Naive B cell (primary cell): Measurements from ENCODE around the gene VWA2. TPM values are rescaled to one million over a fixed set of nuclear protein-coding genes. Genes with fewer than 3 reads are reported as not detected.

Experiments
- ATAC-seq, 2 donors: fragments of 150-1000 bp; cut with Tn5 transposase; 2 replicates each; pipeline ENCODE4 v1.10.0; 2021; ENCODE audit warnings: low read depth in 2 of 2, mild to moderate bottlenecking in 2 of 2, moderate library complexity in 2 of 2
- DNase-seq: peaks from one replicate; pipeline ENCODE4 v3.0.0; 2022
- H3K27ac Mint-ChIP-seq, 6 donors: one replicate each; pipeline ENCODE4 v1.8.0; 2020 to 2022; ENCODE audit warnings: mild to moderate bottlenecking in 6 of 6, mixed read lengths in 6 of 6, moderate library complexity in 5 of 6, inconsistent platforms in 2 of 6
- H3K27me3 Mint-ChIP-seq, 3 donors: one replicate each; pipeline ENCODE4 v1.8.0; 2021 to 2022; ENCODE audit warnings: mixed read lengths in 3 of 3, mild to moderate bottlenecking in 1 of 3
- H3K36me3 Mint-ChIP-seq, 2 donors: one replicate each; pipeline ENCODE4 v1.8.0; 2020 to 2022; ENCODE audit warnings: mixed read lengths in 2 of 2, inconsistent platforms in 1 of 2, mild to moderate bottlenecking in 1 of 2
- H3K4me1 Mint-ChIP-seq, 3 donors: one replicate each; pipeline ENCODE4 v1.8.0; 2020 to 2022; ENCODE audit warnings: mixed read lengths in 3 of 3, inconsistent platforms in 1 of 3, mild to moderate bottlenecking in 1 of 3, moderate library complexity in 1 of 3
- H3K4me3 Mint-ChIP-seq, 8 donors: one replicate each; pipeline ENCODE4 v1.8.0; 2020 to 2022; ENCODE audit warnings: mild to moderate bottlenecking in 8 of 8, mixed read lengths in 8 of 8, moderate library complexity in 8 of 8, inconsistent platforms in 2 of 8
- H3K9me3 Mint-ChIP-seq, 7 donors: one replicate each; pipeline ENCODE4 v1.8.0; 2020 to 2022; ENCODE audit warnings: mixed read lengths in 7 of 7, mild to moderate bottlenecking in 5 of 7, inconsistent platforms in 2 of 7, moderate library complexity in 1 of 7
- polyA plus RNA-seq, 6 donors: library from polyadenylated mRNA; unstranded; fragments of 300-500 nt; fragmentation: Illumina TruSeq; gene quantifications; one replicate each; pipeline ENCODE4 v1.2.3, GENCODE V29; 2021; ENCODE audit warnings: low read depth in 6 of 6

The VWA2 gene
- polyA plus RNA-seq, 6 donors from 2014 or later, result not detected

DNA sequence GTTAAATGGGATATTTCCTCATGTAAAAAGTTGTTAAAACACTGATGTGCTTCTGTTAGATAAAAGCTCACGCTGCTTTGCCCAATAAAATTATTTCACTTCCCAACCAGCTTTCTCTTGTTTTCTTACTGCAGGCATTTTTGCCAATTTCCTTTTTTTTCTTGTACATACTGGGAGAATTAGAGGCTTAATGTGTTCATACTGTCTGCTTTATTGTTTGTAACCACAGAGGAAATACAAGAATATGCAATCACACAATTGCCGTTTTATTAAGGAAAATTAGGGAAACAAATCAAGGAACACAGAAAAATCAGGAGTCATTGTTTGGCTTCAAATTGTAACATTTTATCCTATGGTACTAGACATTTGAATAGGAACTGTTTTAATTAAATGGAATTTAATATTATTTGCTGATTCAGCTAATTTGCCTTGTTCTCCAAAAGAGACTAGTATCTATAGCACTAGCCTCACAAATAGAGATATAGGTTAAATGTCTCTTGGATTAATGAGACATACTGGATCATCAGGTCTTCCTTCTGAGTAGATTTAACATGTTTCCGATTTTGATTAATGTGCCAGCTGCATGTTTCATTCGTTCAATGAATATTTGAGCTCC, 6.4 kb upstream of the VWA2 start:
- no peaks in the 10 kb centered on the region for H3K36me3 Mint-ChIP-seq
- peaks cover 15 to 24% (median 24%) of the 10 kb centered on the region in 3 donors for H3K27me3 Mint-ChIP-seq
- DNase-seq (no peak), ATAC-seq (no peak)
- H3K9me3 Mint-ChIP-seq, result no peaks in the 10 kb centered on the region
- H3K27ac Mint-ChIP-seq, result no peak overlapping the region
- H3K4me3 Mint-ChIP-seq, result no peak overlapping the region
- no peaks in the 10 kb centered on the region for H3K4me1 Mint-ChIP-seq

DNA sequence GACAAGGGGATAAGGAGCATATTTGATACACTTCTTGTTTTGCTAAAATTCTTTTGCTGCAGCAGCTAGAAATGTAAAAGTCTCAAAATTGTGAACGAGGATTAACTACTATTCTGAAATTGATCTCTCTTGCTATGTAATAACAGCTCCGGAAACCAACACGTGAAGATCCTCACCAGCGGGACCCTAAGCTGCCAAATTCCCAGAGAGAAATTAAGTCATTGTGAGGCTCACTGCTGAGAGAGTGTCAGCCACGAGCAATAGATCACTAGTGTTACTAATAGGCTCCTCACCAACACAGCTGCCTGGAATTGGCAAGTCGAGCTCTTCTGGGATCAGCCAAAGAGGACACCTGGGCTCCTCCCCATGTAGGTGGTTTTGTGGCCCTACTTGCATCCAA, 5.6 kb upstream of the VWA2 start:
- DNase-seq (no peak), ATAC-seq (no peak)
- Mint-ChIP-seq H3K4me1 (no peaks in the 10 kb centered on the region), H3K4me3 (no peak overlapping the region), H3K27ac (no peak overlapping the region), H3K27me3 (peaks cover 22 to 32% (median 31%) of the 10 kb centered on the region in 3 donors), H3K9me3 (no peaks in the 10 kb centered on the region), H3K36me3 (no peaks in the 10 kb centered on the region)

DNA sequence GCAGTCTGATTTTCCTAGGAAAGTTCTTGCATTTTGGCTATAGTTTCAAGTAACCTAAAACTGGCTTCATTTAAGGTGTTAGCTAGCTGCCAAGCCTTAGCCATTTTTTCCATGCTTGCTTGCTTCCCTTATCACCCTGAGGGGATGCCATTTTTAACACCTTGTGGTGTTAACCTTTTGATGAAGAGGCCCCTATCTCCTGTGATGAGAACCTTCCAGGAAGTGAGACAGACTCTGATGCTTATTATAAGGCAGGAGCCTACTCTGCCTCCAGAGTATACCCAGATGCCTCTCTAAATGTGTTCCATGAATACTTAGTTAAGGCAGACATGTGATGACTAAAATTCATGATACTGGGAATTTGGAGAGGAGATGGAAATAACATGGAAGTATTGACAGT, 4.9 kb upstream of the VWA2 start:
- DNase-seq (no peak), ATAC-seq (no peak)
- Mint-ChIP-seq H3K27ac (no peak overlapping the region), H3K4me3 (no peak overlapping the region), H3K36me3 (no peaks in the 10 kb centered on the region), H3K27me3 (peaks cover 22 to 35% (median 33%) of the 10 kb centered on the region in 3 donors), H3K9me3 (no peaks in the 10 kb centered on the region), H3K4me1 (peaks cover 0 to 5% (median 0%) of the 10 kb centered on the region in 3 donors)

DNA sequence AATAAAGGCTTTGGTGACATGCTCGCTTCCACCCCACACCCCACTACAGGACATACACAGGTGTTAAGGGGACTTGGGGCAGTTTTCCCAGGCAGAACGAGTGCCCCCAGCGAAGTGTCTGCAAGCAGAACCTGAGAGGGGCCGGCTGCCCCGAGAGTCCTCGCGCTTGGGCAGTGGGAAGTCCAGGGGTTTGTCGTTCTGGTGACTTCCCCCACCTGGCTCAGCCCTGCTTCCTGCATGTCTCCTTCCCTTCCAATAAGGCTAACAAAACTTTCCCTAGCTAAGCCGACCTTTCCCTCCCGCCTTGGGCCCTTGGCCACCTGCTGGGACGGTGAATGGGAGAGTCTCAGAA, 916 bp downstream of the VWA2 start:
- Mint-ChIP-seq H3K4me1 (peaks cover 0 to 6% (median 0%) of the 10 kb centered on the region in 3 donors), H3K27ac (no peak overlapping the region), H3K9me3 (no peaks in the 10 kb centered on the region), H3K27me3 (peaks cover 41 to 72% (median 60%) of the 10 kb centered on the region in 3 donors), H3K36me3 (no peaks in the 10 kb centered on the region), H3K4me3 (peak overlapping the region in 6 of 8 donors; percentile 2 to 60 (median 28))
- ATAC-seq, result no peak
- no peak for DNase-seq

DNA sequence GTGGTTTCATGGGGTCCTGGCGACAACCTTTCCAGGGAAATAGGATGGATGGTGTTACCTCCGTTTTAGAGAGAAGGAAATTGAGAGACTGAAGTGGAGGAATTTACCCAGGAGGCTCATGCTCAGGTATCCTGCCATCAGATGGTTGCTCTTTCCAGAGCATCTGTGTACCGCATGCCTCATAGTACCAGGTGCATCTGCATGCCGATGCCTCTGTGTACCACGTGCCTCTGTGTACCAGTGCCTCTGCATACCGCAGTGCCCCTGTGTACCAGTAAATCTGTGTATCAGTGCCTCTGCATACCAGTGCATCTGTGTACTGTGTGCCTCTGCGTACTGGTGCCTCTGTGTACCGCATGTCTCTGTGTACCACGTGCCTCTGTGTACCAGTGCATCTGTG, 3.2 kb downstream of the VWA2 start:
- no peaks in the 10 kb centered on the region for H3K36me3 Mint-ChIP-seq
- peaks cover 36 to 63% (median 49%) of the 10 kb centered on the region in 3 donors for H3K27me3 Mint-ChIP-seq
- DNase-seq, result no peak
- H3K27ac Mint-ChIP-seq, result no peak overlapping the region
- no peak for ATAC-seq
- no peaks in the 10 kb centered on the region for H3K9me3 Mint-ChIP-seq
- H3K4me3 Mint-ChIP-seq, result no peak overlapping the region
- peaks cover 0 to 6% (median 0%) of the 10 kb centered on the region in 3 donors for H3K4me1 Mint-ChIP-seq

DNA sequence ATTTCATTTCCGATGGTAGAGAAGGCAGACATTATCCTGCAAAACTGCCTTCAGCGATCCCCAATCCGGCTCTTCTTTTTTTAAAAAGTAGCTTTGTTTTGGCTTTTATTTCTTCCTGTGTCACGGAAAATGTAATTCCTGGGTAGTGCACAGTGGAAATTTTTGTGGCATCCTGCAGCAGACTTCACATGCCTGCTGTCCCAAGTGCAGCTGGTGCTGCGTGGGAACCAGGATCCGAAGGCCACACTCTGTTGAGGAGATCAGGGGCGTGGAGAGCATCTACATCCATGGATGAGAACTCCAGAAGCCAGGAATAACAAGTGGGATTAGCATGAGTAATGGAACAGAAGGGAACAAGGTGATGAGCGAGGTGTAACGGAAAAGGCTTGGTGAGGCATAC, 4.6 kb downstream of the VWA2 start:
- H3K27me3 Mint-ChIP-seq, result peaks cover 30 to 51% (median 39%) of the 10 kb centered on the region in 3 donors
- ATAC-seq (no peak), DNase-seq (no peak)
- peaks cover 0 to 6% (median 0%) of the 10 kb centered on the region in 3 donors for H3K4me1 Mint-ChIP-seq
- H3K9me3 Mint-ChIP-seq, result no peaks in the 10 kb centered on the region
- H3K36me3 Mint-ChIP-seq, result no peaks in the 10 kb centered on the region
- no peak overlapping the region for H3K4me3 Mint-ChIP-seq
- H3K27ac Mint-ChIP-seq, result no peak overlapping the region

DNA sequence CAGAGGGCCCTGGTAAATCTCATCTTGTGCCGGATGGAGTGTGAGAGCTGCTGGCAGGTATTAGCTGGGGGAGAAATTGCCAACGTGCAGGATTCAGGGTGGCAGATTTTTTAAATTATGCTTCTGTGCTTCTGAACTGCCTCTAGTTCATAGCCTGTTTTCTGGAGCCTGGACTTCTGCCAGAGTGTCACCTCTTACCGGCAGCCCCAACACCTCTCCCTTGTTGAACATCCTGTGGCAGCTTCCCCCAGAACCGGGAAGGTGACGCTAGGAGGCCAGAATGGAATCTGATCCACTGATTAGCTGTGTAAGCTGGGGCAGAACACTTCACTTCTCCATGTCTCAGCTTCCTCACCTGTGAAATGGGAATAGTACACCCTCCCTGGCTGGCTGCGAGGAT, 5.1 kb downstream of the VWA2 start:
- no peak for DNase-seq
- H3K27me3 Mint-ChIP-seq, result peaks cover 30 to 48% (median 38%) of the 10 kb centered on the region in 3 donors
- H3K27ac Mint-ChIP-seq, result no peak overlapping the region
- no peaks in the 10 kb centered on the region for H3K9me3 Mint-ChIP-seq
- H3K4me1 Mint-ChIP-seq, result peaks cover 0 to 2% (median 0%) of the 10 kb centered on the region in 3 donors
- no peaks in the 10 kb centered on the region for H3K36me3 Mint-ChIP-seq
- no peak for ATAC-seq
- H3K4me3 Mint-ChIP-seq, result no peak overlapping the region

DNA sequence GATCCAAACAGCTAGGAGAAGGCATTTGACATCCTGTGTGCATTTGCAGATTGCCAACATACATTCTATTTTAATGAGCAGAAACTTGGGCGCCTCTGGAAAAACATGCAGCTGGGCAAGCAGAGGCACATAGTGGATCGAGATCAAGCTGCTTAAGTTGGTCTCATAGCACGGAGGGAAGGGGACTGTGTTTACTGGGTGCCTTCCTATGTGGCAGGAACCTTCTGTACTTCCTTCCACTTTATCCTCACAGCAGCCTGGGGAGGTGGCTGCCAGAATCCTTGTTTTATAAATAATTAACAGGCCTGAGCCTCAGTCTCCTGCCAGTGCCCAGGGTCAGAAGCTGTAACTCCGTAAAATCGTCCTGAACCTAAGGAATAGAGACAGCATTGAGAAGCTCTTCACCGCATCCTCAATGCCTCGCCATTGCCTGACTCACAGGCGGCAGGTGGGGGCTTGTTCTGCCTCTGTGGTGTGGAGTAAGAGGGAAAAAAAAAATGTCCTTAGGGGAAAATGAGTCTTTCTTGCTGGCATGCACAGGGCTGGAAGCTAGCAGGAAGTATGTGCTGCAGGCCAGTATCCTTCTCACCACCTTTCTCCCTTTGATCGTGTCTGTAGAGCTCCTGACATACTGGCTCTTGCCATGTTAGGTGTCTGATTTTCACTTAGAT, 6.2 kb downstream of the VWA2 start:
- no peak overlapping the region for H3K4me3 Mint-ChIP-seq
- H3K27ac Mint-ChIP-seq, result peak overlapping the region in 1 of 6 donors; percentile 49
- DNase-seq (no peak), ATAC-seq (no peak)
- H3K36me3 Mint-ChIP-seq, result no peaks in the 10 kb centered on the region
- H3K27me3 Mint-ChIP-seq, result peaks cover 32 to 38% (median 37%) of the 10 kb centered on the region in 3 donors
- H3K4me1 Mint-ChIP-seq, result no peaks in the 10 kb centered on the region
- H3K9me3 Mint-ChIP-seq, result peaks cover 0 to 2% (median 0%) of the 10 kb centered on the region in 7 donors

DNA sequence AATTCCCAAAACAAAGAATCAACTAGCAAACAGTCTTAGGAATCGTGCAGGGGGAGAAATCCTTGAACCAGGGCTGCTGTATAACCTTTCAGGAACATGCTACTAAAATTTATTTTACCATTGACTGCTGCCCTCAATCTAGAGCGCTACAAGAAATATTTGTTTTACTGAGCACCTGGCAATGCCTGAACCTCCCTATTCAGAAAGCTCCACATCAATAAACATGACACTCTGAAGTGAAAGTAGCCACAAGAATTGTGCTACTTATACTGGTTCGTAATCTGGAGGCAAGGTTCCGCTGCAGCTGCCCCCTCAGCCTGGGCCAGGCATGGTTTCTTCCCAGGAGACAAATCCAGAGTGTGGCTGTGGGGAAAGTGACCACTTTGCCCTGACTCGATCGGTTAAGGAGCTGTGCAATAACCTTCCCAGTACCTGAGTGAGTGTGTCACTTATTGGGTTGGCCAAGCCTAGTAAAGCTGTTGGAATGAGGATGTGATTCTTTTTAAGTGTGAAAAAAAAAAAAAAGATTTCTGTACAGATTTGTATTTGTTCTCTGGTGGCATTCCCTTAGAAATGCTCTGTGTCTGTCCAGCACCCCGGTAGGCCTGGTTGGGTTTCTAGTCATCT, 7.7 kb downstream of the VWA2 start:
- no peaks in the 10 kb centered on the region for H3K36me3 Mint-ChIP-seq
- H3K27me3 Mint-ChIP-seq, result peaks cover 20 to 25% (median 24%) of the 10 kb centered on the region in 3 donors
- H3K4me3 Mint-ChIP-seq, result peak overlapping the region in 1 of 8 donors; percentile 44
- no peaks in the 10 kb centered on the region for H3K4me1 Mint-ChIP-seq
- H3K9me3 Mint-ChIP-seq, result peaks cover 0 to 2% (median 0%) of the 10 kb centered on the region in 7 donors
- ATAC-seq (no peak), DNase-seq (no peak)
- H3K27ac Mint-ChIP-seq, result peak overlapping the region in 1 of 6 donors; percentile 69

DNA sequence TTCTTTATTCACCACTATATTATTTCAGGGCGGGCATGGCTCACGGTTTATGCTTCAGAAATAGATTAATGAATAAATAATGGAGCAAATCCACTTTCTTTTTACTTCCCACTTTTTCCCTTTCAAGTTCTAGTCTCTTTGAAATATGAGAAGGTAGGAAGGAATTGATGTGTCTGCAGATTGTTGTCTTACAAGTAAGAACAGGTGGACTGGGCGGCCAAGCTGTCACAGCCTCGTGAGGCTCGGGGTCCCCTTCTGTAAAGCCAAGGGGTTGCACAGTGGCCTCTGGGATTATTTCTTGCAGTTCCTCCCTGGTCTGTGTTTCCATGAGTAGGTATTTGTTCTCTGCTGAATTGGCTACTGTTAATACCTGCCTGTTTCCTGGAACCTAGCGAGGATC, 11.2 kb downstream of the VWA2 start:
- Mint-ChIP-seq H3K4me3 (no peak overlapping the region), H3K36me3 (no peaks in the 10 kb centered on the region), H3K9me3 (peaks cover 0 to 2% (median 1%) of the 10 kb centered on the region in 7 donors), H3K4me1 (peaks cover 3 to 6% (median 3%) of the 10 kb centered on the region in 3 donors), H3K27me3 (peaks cover 0 to 21% (median 9%) of the 10 kb centered on the region in 3 donors), H3K27ac (no peak overlapping the region)
- ATAC-seq (no peak), DNase-seq (no peak)

DNA sequence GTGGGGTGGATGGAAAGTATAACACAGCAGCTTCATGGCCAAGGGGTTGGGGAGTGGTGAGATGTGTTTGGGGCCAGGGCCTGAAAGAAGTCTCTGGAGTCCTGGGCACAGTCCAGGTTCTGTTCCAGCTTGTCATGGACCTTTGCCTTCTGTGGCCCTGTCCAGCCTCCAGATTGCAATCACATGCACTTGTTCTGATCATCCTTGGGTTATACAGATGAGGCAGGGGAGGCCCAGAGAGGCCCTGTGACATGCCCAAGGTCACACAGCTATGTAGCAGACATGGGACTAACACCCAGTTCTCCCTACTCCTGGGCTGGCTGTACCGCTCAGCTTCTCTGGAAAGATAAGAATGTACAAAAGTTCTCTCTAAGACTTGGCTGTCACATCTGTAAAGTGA, 11.7 kb downstream of the VWA2 start:
- DNase-seq (no peak), ATAC-seq (no peak)
- peaks cover 0 to 2% (median 1%) of the 10 kb centered on the region in 7 donors for H3K9me3 Mint-ChIP-seq
- H3K4me1 Mint-ChIP-seq, result peaks cover 3 to 11% (median 8%) of the 10 kb centered on the region in 3 donors
- peak overlapping the region in 1 of 6 donors; percentile 39 for H3K27ac Mint-ChIP-seq
- no peak overlapping the region for H3K4me3 Mint-ChIP-seq
- H3K27me3 Mint-ChIP-seq, result peaks cover 0 to 21% (median 6%) of the 10 kb centered on the region in 3 donors
- no peaks in the 10 kb centered on the region for H3K36me3 Mint-ChIP-seq

DNA sequence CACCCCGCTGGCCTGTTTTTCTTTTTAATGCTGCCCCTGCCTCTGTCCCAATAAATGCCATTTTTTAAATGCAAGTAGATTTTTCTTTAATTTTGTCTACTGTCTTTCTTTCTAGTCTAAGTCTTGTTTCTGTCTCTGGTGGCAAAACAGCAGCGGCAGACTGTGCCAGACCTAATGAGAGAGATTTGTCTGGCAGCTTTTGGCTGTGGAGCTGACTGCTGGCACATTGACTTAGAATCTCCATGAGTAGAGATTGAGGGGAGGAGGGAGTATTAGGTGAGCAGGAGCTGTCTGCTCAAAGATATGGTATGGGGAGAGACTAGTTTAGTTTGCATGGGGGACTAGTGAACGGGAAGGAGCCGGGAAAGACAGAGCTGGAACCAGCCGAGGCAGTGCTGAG, 13.0 kb downstream of the VWA2 start:
- DNase-seq (no peak), ATAC-seq (no peak)
- peaks cover 0 to 21% (median 4%) of the 10 kb centered on the region in 3 donors for H3K27me3 Mint-ChIP-seq
- H3K27ac Mint-ChIP-seq, result peak overlapping the region in 1 of 6 donors; percentile 0
- peaks cover 3 to 14% (median 10%) of the 10 kb centered on the region in 3 donors for H3K4me1 Mint-ChIP-seq
- H3K9me3 Mint-ChIP-seq, result peaks cover 0 to 2% (median 1%) of the 10 kb centered on the region in 7 donors
- H3K36me3 Mint-ChIP-seq, result no peaks in the 10 kb centered on the region
- no peak overlapping the region for H3K4me3 Mint-ChIP-seq

DNA sequence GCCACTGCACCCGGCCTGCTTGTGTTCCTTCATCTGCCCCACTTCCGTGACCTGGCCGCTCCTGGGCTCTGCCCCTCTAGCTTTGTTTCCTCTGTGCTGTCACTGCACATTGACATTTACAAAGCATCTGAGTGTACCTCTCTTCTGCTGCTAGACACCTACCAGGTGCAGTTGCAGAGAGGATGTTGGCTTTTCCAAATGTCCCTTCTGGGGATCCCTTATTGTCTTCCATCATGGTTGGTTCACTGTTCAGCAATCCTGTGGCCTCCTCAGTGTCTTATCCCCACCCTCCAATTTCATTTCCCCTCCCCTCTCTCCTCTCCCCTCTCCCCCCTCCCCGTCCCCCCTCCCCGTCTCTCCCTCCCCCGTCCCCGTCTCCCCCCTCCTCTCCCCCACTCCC, 13.8 kb downstream of the VWA2 start:
- Mint-ChIP-seq H3K27ac (peak overlapping the region in 1 of 6 donors; percentile 24), H3K9me3 (peaks cover 0 to 2% (median 1%) of the 10 kb centered on the region in 7 donors), H3K4me3 (no peak overlapping the region), H3K27me3 (peaks cover 0 to 21% (median 4%) of the 10 kb centered on the region in 3 donors), H3K36me3 (no peaks in the 10 kb centered on the region), H3K4me1 (peaks cover 3 to 14% (median 10%) of the 10 kb centered on the region in 3 donors)
- DNase-seq (no peak), ATAC-seq (no peak)

DNA sequence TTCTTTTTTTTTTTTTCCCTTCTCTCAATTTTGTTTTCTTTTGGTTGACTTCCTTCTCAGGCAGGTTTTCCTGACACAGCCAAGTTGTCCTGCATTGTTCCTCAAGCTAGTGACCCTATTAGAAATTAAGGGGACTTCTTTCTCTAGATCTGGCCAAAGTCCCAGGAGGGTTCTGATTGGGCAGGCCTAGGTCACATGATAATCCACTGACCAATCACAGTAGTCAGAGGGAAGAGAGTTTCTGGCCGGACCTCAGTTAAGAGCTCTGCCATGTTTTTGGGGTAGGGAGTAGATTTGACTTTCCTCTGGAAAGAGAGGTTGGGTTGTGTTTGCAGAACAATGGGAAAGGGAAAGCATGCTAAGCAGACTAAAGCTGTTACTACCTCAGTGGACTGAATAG, 16.2 kb downstream of the VWA2 start:
- peaks cover 0 to 21% (median 0%) of the 10 kb centered on the region in 3 donors for H3K27me3 Mint-ChIP-seq
- no peak for DNase-seq
- H3K4me1 Mint-ChIP-seq, result peaks cover 3 to 14% (median 10%) of the 10 kb centered on the region in 3 donors
- ATAC-seq, result no peak
- H3K4me3 Mint-ChIP-seq, result no peak overlapping the region
- H3K9me3 Mint-ChIP-seq, result peaks cover 0 to 2% (median 0%) of the 10 kb centered on the region in 7 donors
- no peaks in the 10 kb centered on the region for H3K36me3 Mint-ChIP-seq
- no peak overlapping the region for H3K27ac Mint-ChIP-seq
